H9 (cell line): ENCODE data around the gene CLK2. TPM values are rescaled to one million over a fixed set of nuclear protein-coding genes. Genes with fewer than 3 reads are reported as not detected.

Experiments
- DNase-seq: peaks from one replicate; pipeline ENCODE4 v3.0.0-alpha.2; 2017
- H2AFZ ChIP-seq: one replicate; pipeline ENCODE4 v1.6.1; 2013; ENCODE audit warnings: mild to moderate bottlenecking, low read length, control low read depth, moderate library complexity
- H2AK5ac ChIP-seq: 2 replicates; pipeline ENCODE4 v1.6.1; 2013; ENCODE audit warnings: low read length, control low read depth, mixed read lengths; ENCODE audit not compliant: insufficient read length
- H2BK120ac ChIP-seq: one replicate; pipeline ENCODE4 v1.6.1; 2013; ENCODE audit warnings: low read depth, mild to moderate bottlenecking, low read length, control low read depth, inconsistent platforms; ENCODE audit not compliant: poor library complexity, severe bottlenecking
- H2BK12ac ChIP-seq: 2 replicates; pipeline ENCODE4 v1.6.1; 2013; ENCODE audit warnings: low read length, control low read depth, mixed read lengths, low read depth; ENCODE audit not compliant: insufficient read length
- H2BK15ac ChIP-seq: 2 replicates; pipeline ENCODE4 v1.6.1; 2013; ENCODE audit warnings: low read depth, low read length, control low read depth
- H2BK20ac ChIP-seq: one replicate; pipeline ENCODE4 v1.6.1; 2013; ENCODE audit warnings: low read depth, mild to moderate bottlenecking, low read length, control low read depth, inconsistent platforms; ENCODE audit not compliant: poor library complexity, severe bottlenecking
- H2BK5ac ChIP-seq: 2 replicates; pipeline ENCODE4 v1.6.1; 2013; ENCODE audit warnings: low read length, control low read depth, mixed read lengths; ENCODE audit not compliant: insufficient read length
- H3K14ac ChIP-seq: 2 replicates; pipeline ENCODE4 v1.6.1; 2013; ENCODE audit warnings: low read length, control low read depth; ENCODE audit not compliant: insufficient read depth
- H3K18ac ChIP-seq: 2 replicates; pipeline ENCODE4 v1.6.1; 2013; ENCODE audit warnings: low read depth, mild to moderate bottlenecking, mixed read lengths, low read length, control low read depth; ENCODE audit not compliant: insufficient read length
- H3K23ac ChIP-seq: 2 replicates; pipeline ENCODE4 v1.6.1; 2013; ENCODE audit warnings: low read length, control low read depth, mixed read lengths, low read depth; ENCODE audit not compliant: insufficient read length
- H3K23me2 ChIP-seq: 2 replicates; pipeline ENCODE4 v1.6.1; 2013; ENCODE audit warnings: low read depth, mild to moderate bottlenecking, mixed read lengths, low read length, control low read depth; ENCODE audit not compliant: insufficient read length, poor library complexity, severe bottlenecking
- H3K27ac ChIP-seq: 2 replicates; pipeline ENCODE4 v1.5.1; 2013; ENCODE audit warnings: low read length, control low read depth, mixed read lengths, low read depth; ENCODE audit not compliant: insufficient read length
- H3K27me3 ChIP-seq: 2 replicates; pipeline ENCODE4 v1.6.1; 2013; ENCODE audit warnings: low read length, control low read depth, inconsistent platforms; ENCODE audit not compliant: insufficient read depth
- H3K4ac ChIP-seq: 2 replicates; pipeline ENCODE4 v1.6.1; 2013; ENCODE audit warnings: low read depth, mild to moderate bottlenecking, control low read depth, inconsistent platforms, low read length, moderate library complexity
- H3K4me1 ChIP-seq: 2 replicates; pipeline ENCODE4 v1.6.1; 2013; ENCODE audit warnings: low read length, control low read depth, inconsistent platforms; ENCODE audit not compliant: insufficient read depth
- H3K4me2 ChIP-seq: 2 replicates; pipeline ENCODE4 v1.6.1; 2013; ENCODE audit warnings: low read length, control low read depth, mixed read lengths; ENCODE audit not compliant: insufficient read length, insufficient read depth
- H3K56ac ChIP-seq: 2 replicates; pipeline ENCODE4 v1.6.1; 2013; ENCODE audit warnings: low read depth, mild to moderate bottlenecking, mixed read lengths, low read length, control low read depth; ENCODE audit not compliant: insufficient read length
- H3K79me1 ChIP-seq: 2 replicates; pipeline ENCODE4 v1.6.1; 2013; ENCODE audit warnings: low read depth, mild to moderate bottlenecking, moderate library complexity, low read length, control low read depth, inconsistent platforms; ENCODE audit not compliant: insufficient read depth, poor library complexity, severe bottlenecking
- H3K79me2 ChIP-seq: 2 replicates; pipeline ENCODE4 v1.6.1; 2013; ENCODE audit warnings: low read length, control low read depth, inconsistent platforms; ENCODE audit not compliant: insufficient read depth
- H3K9ac ChIP-seq: 2 replicates; pipeline ENCODE4 v1.6.1; 2013; ENCODE audit warnings: low read length, control low read depth, mixed read lengths; ENCODE audit not compliant: insufficient read length; ENCODE audit errors: extremely low read depth
- H3K9me3 ChIP-seq: one replicate; pipeline ENCODE4 v1.6.1; 2013; ENCODE audit warnings: low read depth, low read length, inconsistent platforms; ENCODE audit not compliant: control insufficient read depth
- H3T11ph ChIP-seq: one replicate; pipeline ENCODE4 v1.6.1; 2013; ENCODE audit warnings: mild to moderate bottlenecking, low read length, control low read depth, inconsistent platforms
- H4K20me1 ChIP-seq: one replicate; pipeline ENCODE4 v1.6.1; 2013; ENCODE audit not compliant: control insufficient read depth, insufficient read length, insufficient read depth
- H4K5ac ChIP-seq: 2 replicates; pipeline ENCODE4 v1.6.1; 2013; ENCODE audit warnings: low read depth, mild to moderate bottlenecking, mixed read lengths, low read length, control low read depth; ENCODE audit not compliant: insufficient read length
- H4K8ac ChIP-seq: replicated peaks from 2 replicates; pipeline ENCODE4 v1.6.1; 2013; ENCODE audit warnings: low read length, control low read depth, mixed read lengths, low read depth; ENCODE audit not compliant: insufficient read length
- H4K91ac ChIP-seq: 2 replicates; pipeline ENCODE4 v1.6.1; 2013; ENCODE audit warnings: low read depth, mild to moderate bottlenecking, moderate library complexity, mixed read lengths, low read length, control low read depth; ENCODE audit not compliant: insufficient read length
- H3K27ac Mint-ChIP-seq, 3 experiments: 2 replicates in 2 of 3; 3 replicates in 1 of 3; pipeline ENCODE4 v1.8.0; 2020 to 2021; ENCODE audit warnings: mixed read lengths in 3 of 3, mild to moderate bottlenecking in 1 of 3, moderate library complexity in 1 of 3
- H3K27me3 Mint-ChIP-seq: 2 replicates; pipeline ENCODE4 v1.8.0; 2021; ENCODE audit warnings: low read depth, mild to moderate bottlenecking, moderate library complexity, mixed read lengths
- H3K36me3 Mint-ChIP-seq, 3 experiments: 2 replicates in 2 of 3; 3 replicates in 1 of 3; pipeline ENCODE4 v1.8.0; 2020 to 2021; ENCODE audit warnings: low read depth in 3 of 3, mixed read lengths in 3 of 3; ENCODE audit not compliant: insufficient read depth in 1 of 3
- H3K4me1 Mint-ChIP-seq, 2 experiments: 2 replicates each; pipeline ENCODE4 v1.8.0; 2020; ENCODE audit warnings: mixed read lengths in 2 of 2
- H3K4me3 Mint-ChIP-seq, 2 experiments: 2 replicates in 1 of 2; 3 replicates in 1 of 2; pipeline ENCODE4 v1.8.0; 2020 to 2021; ENCODE audit warnings: mild to moderate bottlenecking in 2 of 2, mixed read lengths in 2 of 2, moderate library complexity in 1 of 2
- H3K9me3 Mint-ChIP-seq, 2 experiments: 2 replicates in 1 of 2; 3 replicates in 1 of 2; pipeline ENCODE4 v1.8.0; 2020; ENCODE audit warnings: mild to moderate bottlenecking in 2 of 2, mixed read lengths in 2 of 2, moderate library complexity in 1 of 2
- CTCF ChIP-seq: fragments of 200-600 bp; sonication (generic); conservative IDR thresholded peaks from 3 replicates; pipeline ENCODE4 v1.8.0; 2021; ENCODE audit warnings: antibody characterized with exemption, mild to moderate bottlenecking
- WGBS: extraction: QIAGEN DNeasy Blood & Tissue Kit; methylation state at CpG from one replicate; pipeline ENCODE4 v1.1.7; 2013; ENCODE audit warnings: missing lambda C conversion rate, low lambda C conversion rate, mixed read lengths; ENCODE audit not compliant: insufficient read length; ENCODE audit errors: extremely low coverage; 5-methylcytosine and 5-hydroxymethylcytosine counted together
- total RNA-seq: library from RNA; stranded (reverse); gene quantifications from 2 replicates; pipeline ENCODE4 v1.2.1, GENCODE V29; 2021

CLK2 gene
- total RNA-seq, 1 experiment from 2014 or later = 77.5 TPM

- Histone ChIP-seq H3T11ph (no peak overlapping the region), H3K4me1 (peaks cover 4% of the 10 kb centered on the region; the same call in 1 of the 2 replicates), H3K4me2 (no peak overlapping the region), H3K9me3 (no peaks in the 10 kb centered on the region), H3K4ac (no peak overlapping the region), H3K14ac (no peak overlapping the region), H3K79me1 (no peaks in the 10 kb centered on the region), H4K91ac (no peak overlapping the region), H3K9ac (no peak overlapping the region), H3K23ac (no peak overlapping the region), H2BK15ac (no peak overlapping the region), H4K5ac (no peak overlapping the region), H2BK20ac (no peak overlapping the region), H3K79me2 (no peaks in the 10 kb centered on the region), H3K27me3 (no peaks in the 10 kb centered on the region), H3K56ac (no peak overlapping the region), H2AFZ (no peak overlapping the region), H2BK5ac (no peak overlapping the region), H4K20me1 (no peaks in the 10 kb centered on the region), H3K23me2 (peaks cover 14% of the 10 kb centered on the region), H2BK12ac (no peak overlapping the region), H4K8ac (no peak overlapping the region), H2AK5ac (no peak overlapping the region), H2BK120ac (no peak overlapping the region), H3K27ac (no peak overlapping the region), H3K18ac (no peak overlapping the region)
- no CpG with 5 or more reads among the region's 7 CpGs for WGBS
- Mint-ChIP-seq H3K4me1 (peaks cover 27 to 29% of the 10 kb centered on the region in 2 experiments), H3K4me3 (no peak overlapping the region), H3K27ac (no peak overlapping the region; a peak in 1 of 7 replicates), H3K36me3 (peaks cover 8 to 26% (median 23%) of the 10 kb centered on the region in 3 experiments), H3K9me3 (no peaks in the 10 kb centered on the region), H3K27me3 (peaks cover 11% of the 10 kb centered on the region)
- no peak for TF ChIP-seq CTCF
- DNase-seq = no peak
Observed at GRCh38 chr1:155251566-155251965, 21.7 kb downstream of the CLK2 start.
